IMR-90 (cell line): ENCODE measurements around the gene BCL2. TPM values are rescaled to one million over a fixed set of nuclear protein-coding genes. Genes with fewer than 3 reads are reported as not detected.

ENCODE experiments used
- ATAC-seq: fragments of 200-7000 bp; cut with Tn5 transposase; 2 replicates; pipeline ENCODE4 v1.9.1; 2020; ENCODE audit warnings: low read depth, mild to moderate bottlenecking, moderate library complexity
- BruUV-seq: library from RNA; stranded (reverse); fragments of 400-500 nt; replicated peaks from 2 replicates; lab custom pipeline; 2021; lab: Mats Ljungman, UMichigan
- CTCF ChIA-PET: fragments of 300-600 bp; formaldehyde crosslinking; extraction: SDS; loops from one replicate; lab custom pipeline; 2021; ENCODE audit warnings: antibody characterized with exemption; lab: Yijun Ruan, JAX
- POLR2A ChIA-PET: fragments of 300-600 bp; sonication (Branson Sonifier 250); formaldehyde crosslinking; loops from one replicate; lab custom pipeline; 2022; ENCODE audit warnings: antibody characterized with exemption; ENCODE audit not compliant: unreplicated experiment; lab: Charles Lee
- DNase-seq: peaks from one replicate; pipeline ENCODE4 v3.0.0; 2013
- H2AFZ ChIP-seq: replicated peaks from 2 replicates; pipeline ENCODE3; 2013; ENCODE audit warnings: low read length, mild to moderate bottlenecking; ENCODE audit not compliant: poor library complexity
- H2AK5ac ChIP-seq: 2 replicates; pipeline ENCODE4 v1.6.1; 2013; ENCODE audit warnings: low read depth, low read length, inconsistent platforms
- H2AK9ac ChIP-seq: replicated peaks from 2 replicates; pipeline ENCODE3; 2013; ENCODE audit warnings: mild to moderate bottlenecking, low read depth, low read length, moderate library complexity; ENCODE audit not compliant: poor library complexity
- H2BK120ac ChIP-seq: 2 replicates; pipeline ENCODE4 v1.6.1; 2013; ENCODE audit warnings: low read depth, low read length, inconsistent platforms
- H2BK15ac ChIP-seq: 3 replicates; pipeline ENCODE4 v1.6.1; 2013; ENCODE audit warnings: low read depth, low read length, inconsistent platforms
- H2BK20ac ChIP-seq: 2 replicates; pipeline ENCODE4 v1.6.1; 2013; ENCODE audit warnings: low read depth, mild to moderate bottlenecking, inconsistent platforms, low read length, moderate library complexity
- H2BK5ac ChIP-seq: 2 replicates; pipeline ENCODE4 v1.6.1; 2013; ENCODE audit warnings: mild to moderate bottlenecking, low read depth, low read length, inconsistent platforms; ENCODE audit not compliant: poor library complexity, severe bottlenecking
- H3K14ac ChIP-seq: replicated peaks from 2 replicates; pipeline ENCODE4 v1.6.1; 2013; ENCODE audit warnings: low read depth, low read length, inconsistent platforms
- H3K18ac ChIP-seq: 2 replicates; pipeline ENCODE4 v1.6.1; 2013; ENCODE audit warnings: low read depth, low read length, control low read depth
- H3K23ac ChIP-seq: 2 replicates; pipeline ENCODE4 v1.6.1; 2013; ENCODE audit warnings: low read depth, low read length, inconsistent platforms
- H3K27ac ChIP-seq: 2 replicates; pipeline ENCODE4 v1.5.1; 2013; ENCODE audit warnings: mild to moderate bottlenecking, control low read depth, low read length; ENCODE audit not compliant: insufficient read depth
- H3K27me3 ChIP-seq: 2 replicates; pipeline ENCODE4 v1.6.1; 2013; ENCODE audit warnings: low read length; ENCODE audit not compliant: control insufficient read depth, insufficient read depth
- H3K36me3 ChIP-seq: 2 replicates; pipeline ENCODE4 v1.6.1; 2013; ENCODE audit warnings: low read length, mixed read lengths; ENCODE audit not compliant: control insufficient read depth, insufficient read depth
- H3K4ac ChIP-seq: 2 replicates; pipeline ENCODE4 v1.6.1; 2013; ENCODE audit warnings: low read depth, low read length, inconsistent platforms
- H3K4me1 ChIP-seq: 2 replicates; pipeline ENCODE4 v1.6.1; 2013; ENCODE audit warnings: low read length, mixed read lengths; ENCODE audit not compliant: control insufficient read depth, insufficient read depth
- H3K4me2 ChIP-seq: 2 replicates; pipeline ENCODE4 v1.6.1; 2013; ENCODE audit warnings: low read depth, mild to moderate bottlenecking, control low read depth, low read length, moderate library complexity
- H3K4me3 ChIP-seq: 2 replicates; pipeline ENCODE4 v1.5.1; 2013; ENCODE audit warnings: low read depth, mild to moderate bottlenecking, control low read depth, low read length, moderate library complexity; ENCODE audit not compliant: insufficient read depth
- H3K56ac ChIP-seq: 2 replicates; pipeline ENCODE4 v1.6.1; 2013; ENCODE audit warnings: low read length, inconsistent platforms; ENCODE audit not compliant: insufficient read depth; ENCODE audit errors: extremely low read depth
- H3K79me1 ChIP-seq, 2 experiments: 2 replicates each; pipeline ENCODE4 v1.6.1; 2013; ENCODE audit warnings: low read length in 2 of 2, inconsistent platforms in 1 of 2, low read depth in 1 of 2
- H3K9ac ChIP-seq: 2 replicates; pipeline ENCODE4 v1.6.1; 2013; ENCODE audit warnings: low read depth, low read length, control low read depth
- H3K9me1 ChIP-seq: 2 replicates; pipeline ENCODE4 v1.6.1; 2013; ENCODE audit warnings: low read length, inconsistent platforms; ENCODE audit not compliant: insufficient read depth
- H3K9me3 ChIP-seq: 2 replicates; pipeline ENCODE4 v1.6.1; 2013; ENCODE audit warnings: low read length; ENCODE audit not compliant: control insufficient read depth, insufficient read depth
- H4K20me1 ChIP-seq: 2 replicates; pipeline ENCODE4 v1.6.1; 2013; ENCODE audit warnings: low read length, inconsistent platforms; ENCODE audit not compliant: insufficient read depth
- H4K5ac ChIP-seq: 2 replicates; pipeline ENCODE4 v1.6.1; 2013; ENCODE audit warnings: mild to moderate bottlenecking, low read depth, low read length, control low read depth
- H4K8ac ChIP-seq, 2 experiments: 2 replicates each; pipeline ENCODE4 v1.6.1; 2013; ENCODE audit warnings: low read depth in 2 of 2, low read length in 2 of 2, control low read depth in 1 of 2, inconsistent platforms in 1 of 2
- H4K91ac ChIP-seq: 2 replicates; pipeline ENCODE4 v1.6.1; 2013; ENCODE audit warnings: low read depth, low read length, inconsistent platforms; ENCODE audit not compliant: insufficient read depth
- CEBPB ChIP-seq: IDR thresholded peaks from 2 replicates; pipeline ENCODE4 v1.6.1; 2012; ENCODE audit warnings: low read depth, low read length, improper control_type of control experiment
- CHD1 ChIP-seq: IDR thresholded peaks from 2 replicates; pipeline ENCODE4 v1.6.1; 2012; ENCODE audit warnings: low read depth, low read length, improper control_type of control experiment
- CTCF ChIP-seq: conservative IDR thresholded peaks from 2 replicates; pipeline ENCODE4 v1.5.1; 2012; ENCODE audit warnings: mild to moderate bottlenecking, low read depth, low read length, improper control_type of control experiment
- FOS ChIP-seq: fragments of 150-350 bp; IDR thresholded peaks from 2 replicates; pipeline ENCODE4 v1.6.1; 2016; ENCODE audit warnings: low read depth, low read length
- MXI1 ChIP-seq: IDR thresholded peaks from 2 replicates; pipeline ENCODE4 v1.6.1; 2012; ENCODE audit warnings: low read depth, mild to moderate bottlenecking, low read length, moderate library complexity, borderline replicate concordance
- NFE2L2 ChIP-seq: fragments of 150-350 bp; IDR thresholded peaks from 2 replicates; pipeline ENCODE4 v1.6.1; 2016; ENCODE audit warnings: low read depth, mild to moderate bottlenecking, low read length
- RAD21 ChIP-seq: IDR thresholded peaks from 2 replicates; pipeline ENCODE4 v1.6.1; 2012; ENCODE audit warnings: low read length, improper control_type of control experiment
- RCOR1 ChIP-seq: IDR thresholded peaks from 2 replicates; pipeline ENCODE4 v1.6.1; 2012; ENCODE audit warnings: mild to moderate bottlenecking, low read length, improper control_type of control experiment; ENCODE audit not compliant: insufficient replicate concordance
- RFX5 ChIP-seq: IDR thresholded peaks from 2 replicates; pipeline ENCODE4 v1.8.0; 2012; ENCODE audit warnings: low read depth, mild to moderate bottlenecking, low read length, moderate library complexity
- WGBS, 2 experiments: methylation state at CpG; one replicate each; pipeline versions ENCODE4 v1.1.5 to v1.1.7; 2013; ENCODE audit warnings: missing lambda C conversion rate in 2 of 2; ENCODE audit not compliant: insufficient read length in 1 of 2; ENCODE audit errors: extremely low coverage in 2 of 2; 5-methylcytosine and 5-hydroxymethylcytosine counted together
- dilution Hi-C: fragments of 300-500 bp; cut with HindIII; formaldehyde crosslinking; loops from one replicate; pipeline ENCODE4 v1.14.3; 2018; ENCODE audit warnings: low sequenced_read_pairs; ENCODE audit not compliant: unreplicated experiment
- in situ Hi-C: fragments of 300-500 bp; cut with MboI; formaldehyde crosslinking; loops from 3 replicates; pipeline ENCODE4 v1.14.3; 2019; ENCODE audit warnings: low sequenced_read_pairs, inconsistent platforms, mixed read lengths
- intact Hi-C: fragments of 100-400 bp; cut with micrococcal nuclease; formaldehyde crosslinking; loops from 2 replicates; pipeline ENCODE4 v1.10.0; 2022
- polyA plus RNA-seq, 3 experiments: library from polyadenylated mRNA; depleted of rRNA; stranded (reverse); fragments of >200 nt; gene quantifications; 2 replicates each; pipeline ENCODE4 v1.2.3, GENCODE V29; 2012; ENCODE audit warnings: low replicate concordance in 1 of 3
- total RNA-seq: library from RNA; depleted of rRNA; stranded (reverse); fragments of >200 nt; gene quantifications from 2 replicates; pipeline ENCODE4 v1.2.3, GENCODE V29; 2012
- TF ChIP-seq, protein P1 (sequence below): fragments of 150-350 bp; IDR thresholded peaks from 2 replicates; pipeline ENCODE4 v1.6.1; 2017; ENCODE audit warnings: mild to moderate bottlenecking, antibody characterized with exemption, low read length, low read depth
- TF ChIP-seq, protein P2 (sequence below): fragments of 150-350 bp; IDR thresholded peaks from 2 replicates; pipeline ENCODE4 v1.6.1; 2016; ENCODE audit warnings: low read depth, mild to moderate bottlenecking, low read length, moderate library complexity, borderline replicate concordance

Gene BCL2
- total and polyA plus RNA-seq, 2 of the 4 experiments (the other 2 are of a cell fraction), result 0.24 to 0.54 TPM

- Histone ChIP-seq H3K4me1 (peaks cover 8% of the 10 kb centered on the region), H2BK120ac (no peak overlapping the region), H4K8ac (no peak overlapping the region), H3K27ac (no peak overlapping the region), H3K18ac (no peak overlapping the region), H3K9me1 (peaks cover 3% of the 10 kb centered on the region; the same call in 1 of the 2 replicates), H4K20me1 (no peaks in the 10 kb centered on the region), H3K4me2 (no peak overlapping the region), H3K4ac (no peak overlapping the region), H3K4me3 (no peak overlapping the region), H2BK15ac (no peak overlapping the region), H2AK5ac (no peak overlapping the region), H4K91ac (no peak overlapping the region), H2BK20ac (no peak overlapping the region), H3K23ac (no peak overlapping the region), H3K27me3 (no peaks in the 10 kb centered on the region; the same call in none of the 2 replicates), H3K14ac (no peak overlapping the region), H3K79me1 (no peaks in the 10 kb centered on the region), H3K36me3 (no peaks in the 10 kb centered on the region), H2AFZ (no peak overlapping the region), H3K56ac (no peak overlapping the region), H2BK5ac (no peak overlapping the region), H2AK9ac (no peak overlapping the region), H3K9me3 (no peaks in the 10 kb centered on the region), H3K9ac (no peak overlapping the region), H4K5ac (no peak overlapping the region)
- ATAC-seq (no peak), DNase-seq (no peak)
- in situ Hi-C loops (no loop called here), intact Hi-C loops (loop anchor here (5.0 kb wide), 1 partner anchor 82 kb away; the partner anchor contains the start of gene BCL2), dilution Hi-C loops (no loop called here)
- ChIA-PET POLR2A (no interaction called here), CTCF (no interaction called here)
- BruUV-seq, result no TSS peak
- no peak for TF ChIP-seq CHD1
- no peak for TF ChIP-seq FOS
- TF ChIP-seq CEBPB, result no peak
- TF ChIP-seq RFX5, result no peak
- no peak for TF ChIP-seq RCOR1
- TF ChIP-seq CTCF, result no peak
- TF ChIP-seq, protein P1, sequence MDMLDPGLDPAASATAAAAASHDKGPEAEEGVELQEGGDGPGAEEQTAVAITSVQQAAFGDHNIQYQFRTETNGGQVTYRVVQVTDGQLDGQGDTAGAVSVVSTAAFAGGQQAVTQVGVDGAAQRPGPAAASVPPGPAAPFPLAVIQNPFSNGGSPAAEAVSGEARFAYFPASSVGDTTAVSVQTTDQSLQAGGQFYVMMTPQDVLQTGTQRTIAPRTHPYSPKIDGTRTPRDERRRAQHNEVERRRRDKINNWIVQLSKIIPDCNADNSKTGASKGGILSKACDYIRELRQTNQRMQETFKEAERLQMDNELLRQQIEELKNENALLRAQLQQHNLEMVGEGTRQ, result no peak
- TF ChIP-seq MXI1, result no peak
- no peak for TF ChIP-seq NFE2L2
- no peak for TF ChIP-seq RAD21
- TF ChIP-seq, protein P2, sequence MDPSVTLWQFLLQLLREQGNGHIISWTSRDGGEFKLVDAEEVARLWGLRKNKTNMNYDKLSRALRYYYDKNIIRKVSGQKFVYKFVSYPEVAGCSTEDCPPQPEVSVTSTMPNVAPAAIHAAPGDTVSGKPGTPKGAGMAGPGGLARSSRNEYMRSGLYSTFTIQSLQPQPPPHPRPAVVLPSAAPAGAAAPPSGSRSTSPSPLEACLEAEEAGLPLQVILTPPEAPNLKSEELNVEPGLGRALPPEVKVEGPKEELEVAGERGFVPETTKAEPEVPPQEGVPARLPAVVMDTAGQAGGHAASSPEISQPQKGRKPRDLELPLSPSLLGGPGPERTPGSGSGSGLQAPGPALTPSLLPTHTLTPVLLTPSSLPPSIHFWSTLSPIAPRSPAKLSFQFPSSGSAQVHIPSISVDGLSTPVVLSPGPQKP, result no peak
- WGBS, 2 experiments, result no CpG with 5 or more reads among the region's 3 CpGs
Observed at GRCh38 chr18:63234841-63235240, 84.7 kb downstream of the BCL2 start.
